ENCODE results near the gene GPC5.
"Not testable (repeated sequence)": the region's sequence is repeated elsewhere in the genome, so short reads cannot be mapped to it uniquely, and the experiment has no call there.

GPC5 gene

GRCh38 chr13:91661692-91662490 is 263.5 kb downstream of the GPC5 start:
- no peak for DNase-seq

- DNase-seq: no peak
These were observed 265.6 kb downstream of the GPC5 start for GRCh38 chr13:91664039-91664438.

- DNase-seq: no peak
These were observed 269.1 kb downstream of the GPC5 start for GRCh38 chr13:91667486-91667885.

GRCh38 chr13:91668866-91669495 is 270.6 kb downstream of the GPC5 start:
- no peak for DNase-seq

- DNase-seq: not testable (repeated sequence)
These were observed 275.9 kb downstream of the GPC5 start for GRCh38 chr13:91674347-91674746.

- no peak for DNase-seq
These were observed 286.3 kb downstream of the GPC5 start for GRCh38 chr13:91684746-91685145.

GRCh38 chr13:91690944-91691343 is 292.5 kb downstream of the GPC5 start:
- no peak for DNase-seq

- DNase-seq: no peak
These were observed 295.0 kb downstream of the GPC5 start for GRCh38 chr13:91693466-91693865.

- DNase-seq: no peak
These were observed 299.9 kb downstream of the GPC5 start for GRCh38 chr13:91698308-91698707.

- no peak for DNase-seq
These were observed 300.3 kb downstream of the GPC5 start for GRCh38 chr13:91698767-91699166.

- no peak for DNase-seq
These were observed 301.4 kb downstream of the GPC5 start for GRCh38 chr13:91699863-91700262.

- no peak for DNase-seq
These were observed 303.6 kb downstream of the GPC5 start for GRCh38 chr13:91701975-91702374.

- DNase-seq: no peak
These were observed 304.0 kb downstream of the GPC5 start for GRCh38 chr13:91702411-91702810.

GRCh38 chr13:91704398-91704797 is 306.0 kb downstream of the GPC5 start:
- DNase-seq: no peak

- no peak for DNase-seq
These were observed 310.1 kb downstream of the GPC5 start for GRCh38 chr13:91708558-91708957.

GRCh38 chr13:91709180-91709579 is 310.8 kb downstream of the GPC5 start:
- DNase-seq: no peak

- no peak for DNase-seq
These were observed 312.3 kb downstream of the GPC5 start for GRCh38 chr13:91710733-91711132.

- no peak for DNase-seq
These were observed 316.4 kb downstream of the GPC5 start for GRCh38 chr13:91714855-91715254.

GRCh38 chr13:91716436-91717065 is 318.1 kb downstream of the GPC5 start:
- no peak for DNase-seq

- no peak for DNase-seq
These were observed 320.6 kb downstream of the GPC5 start for GRCh38 chr13:91719033-91719432.

- no peak for DNase-seq
These were observed 323.0 kb downstream of the GPC5 start for GRCh38 chr13:91721413-91721812.

GRCh38 chr13:91722267-91722884 is 324.0 kb downstream of the GPC5 start:
- DNase-seq: no peak

- no peak for DNase-seq
These were observed 326.2 kb downstream of the GPC5 start for GRCh38 chr13:91724591-91724990.

GRCh38 chr13:91725646-91726045 is 327.2 kb downstream of the GPC5 start:
- no peak for DNase-seq
